A549 treated with AZD9567 at 1 μM for 4 hours (cell line): ENCODE results near the gene MACO1. TPM values are rescaled to one million over a fixed set of nuclear protein-coding genes. Genes with fewer than 3 reads are reported as not detected.

Source experiments
- total RNA-seq: library from RNA; stranded (reverse); fragments of 200-300 nt; extraction: Qiagen RNA extraction; gene quantifications from 5 replicates; pipeline ENCODE4 v1.2.3, GENCODE V29; 2022; ENCODE audit not compliant: insufficient read depth

MACO1 gene
- total RNA-seq: 8.1 to 13.6 TPM (median 8.5 TPM) in 5 replicates

GRCh38 chr1:25430073-25430966, at the start of gene MACO1:
MACO1 (plus strand) TSS chr1:25430897; CDS start chr1:25431099, 202 bp downstream.

GRCh38 chr1:25420715-25421114, 10.0 kb upstream of the MACO1 start, which contains the start of gene RHCE:
RHCE (minus strand) TSS chr1:25420825; CDS start chr1:25420786, 39 bp downstream.

GRCh38 chr1:25543425-25544242, 112.9 kb downstream of the MACO1 start, which contains the start of gene LDLRAP1:
LDLRAP1 (plus strand) TSS chr1:25543606; CDS start chr1:25543699, 93 bp downstream.

Other genes with a start within 250 kb of the MACO1 start
- 32.9 to 46.4 TPM (median 35.8 TPM) in 5 replicates for gene SYF2, start 198.4 kb upstream of the MACO1 start, total RNA-seq
- gene RSRP1, start 183.4 kb upstream of the MACO1 start, total RNA-seq: 24.6 to 35.5 TPM (median 30.1 TPM) in 5 replicates
- gene RHD, start 158.4 kb upstream of the MACO1 start, total RNA-seq: not detected in 5 replicates
- gene TMEM50A, start 92.6 kb upstream of the MACO1 start, total RNA-seq: 73.4 to 110 TPM (median 73.7 TPM) in 5 replicates
- 0.05 to 0.32 TPM (median 0.09 TPM) in 3 of 5 replicates, not detected in the others for gene RHCE, start 10.1 kb upstream of the MACO1 start, total RNA-seq
- gene LDLRAP1, start 112.7 kb downstream of the MACO1 start, total RNA-seq: 7.1 to 12.4 TPM (median 10.9 TPM) in 5 replicates
- gene MAN1C1, start 185.9 kb downstream of the MACO1 start, total RNA-seq: 0.33 to 3.2 TPM (median 0.40 TPM) in 5 replicates